ENCODE data around the gene PAK2. TPM values are rescaled to one million over a fixed set of nuclear protein-coding genes. Genes with fewer than 3 reads are reported as not detected.
"Not testable (repeated sequence)": the region's sequence is repeated elsewhere in the genome, so short reads cannot be mapped to it uniquely, and the experiment has no call there.

PAK2 gene
- total RNA-seq, 1 experiment from 2014 or later: 32.6 TPM

- no peaks in the 10 kb centered on the region for H3F3A ChIP-seq (ENCODE audit: low read length, unreplicated experiment)
- TF ChIP-seq EZH2 (IDR thresholded peaks at IDR 0.05; ENCODE audit: low read length, unreplicated experiment) (no peak), CTCF (conservative IDR thresholded peaks at IDR 0.05; ENCODE audit: low read depth, low read length) (no peak), EZH2phosphoT487 (IDR thresholded peaks at IDR 0.05; ENCODE audit: borderline replicate concordance, low read length) (no peak)
- peak overlapping the region; percentile 99 for H3K4me3 ChIP-seq (ENCODE audit: low read length)
- H3K9ac ChIP-seq (ENCODE audit: low read length): peak overlapping the region; percentile 95
- peaks cover 30% of the 10 kb centered on the region for H4K20me1 ChIP-seq (ENCODE audit: low read length)
- peak overlapping the region; percentile 77 for H2AFZ ChIP-seq (ENCODE audit: low read length)
- BruUV-seq (replicated peaks): TSS peak; percentile 93
- H3K4me2 ChIP-seq (ENCODE audit: low read length): peak overlapping the region; percentile 81
- POLR2A ChIA-PET (ENCODE audit: unreplicated experiment): interaction anchor here (0.6 to 0.7 kb wide), 6 partner anchors 29 to 716 kb away, joined by 3 to 23 read pairs (median 8); partner anchors contain the start of genes CEP19 and PIGX
- no peaks in the 10 kb centered on the region for H3K36me3 ChIP-seq (ENCODE audit: low read depth, low read length)
- H3K79me2 ChIP-seq (ENCODE audit: low read length): peaks cover 60% of the 10 kb centered on the region
- no peaks in the 10 kb centered on the region for H3K9me3 ChIP-seq (ENCODE audit: low read length)
- CTCF ChIA-PET: interaction anchor here (0.6 kb wide), 1 partner anchor 54 kb away, joined by 11 read pairs; no protein-coding TSS in a partner anchor
- DNase-seq (peak; percentile 68), ATAC-seq (peak; percentile 20)
- no peaks in the 10 kb centered on the region for H3K9me2 ChIP-seq (replicated peaks; ENCODE audit: low read length)
- H3K27me3 ChIP-seq (ENCODE audit: low read length): no peaks in the 10 kb centered on the region
- peak overlapping the region; percentile 78 for H3K27ac ChIP-seq (ENCODE audit: low read length)
- peaks cover 13% of the 10 kb centered on the region for H3K4me1 ChIP-seq (ENCODE audit: insufficient read depth, low read length)
- intact Hi-C loops (cut with micrococcal nuclease): loop anchor here (1.0 to 10.0 kb wide), 5 partner anchors 14 to 194 kb away; partner anchors contain the start of genes CEP19 and PIGX
These were observed 1.0 kb downstream of the PAK2 start for GRCh38 chr3:196740481-196741248.

GRCh38 chr3:196741249-196741889, 1.7 kb downstream of the PAK2 start:
- no peak for ATAC-seq
- H3F3A ChIP-seq (ENCODE audit: low read length, unreplicated experiment): no peaks in the 10 kb centered on the region
- H3K4me2 ChIP-seq (ENCODE audit: low read length): peak overlapping the region; percentile 81
- ChIA-PET POLR2A (ENCODE audit: unreplicated experiment) (interaction anchor here (0.6 kb wide), 1 partner anchor 126 kb away, joined by 15 read pairs; no protein-coding TSS in a partner anchor), CTCF (no interaction called here)
- H2AFZ ChIP-seq (ENCODE audit: low read length): no peak overlapping the region
- no peaks in the 10 kb centered on the region for H3K36me3 ChIP-seq (ENCODE audit: low read depth, low read length)
- intact Hi-C loops (cut with micrococcal nuclease): loop anchor here (1.0 to 10.0 kb wide), 4 partner anchors 15 to 193 kb away; partner anchors contain the start of genes CEP19 and PIGX
- no peaks in the 10 kb centered on the region for H3K9me2 ChIP-seq (replicated peaks; ENCODE audit: low read length)
- no peaks in the 10 kb centered on the region for H3K9me3 ChIP-seq (ENCODE audit: low read length)
- peaks cover 67% of the 10 kb centered on the region for H3K79me2 ChIP-seq (ENCODE audit: low read length)
- H3K4me3 ChIP-seq (ENCODE audit: low read length): peak overlapping the region; percentile 99
- TF ChIP-seq EZH2phosphoT487 (IDR thresholded peaks at IDR 0.05; ENCODE audit: borderline replicate concordance, low read length): no peak
- TF ChIP-seq CTCF (conservative IDR thresholded peaks at IDR 0.05; ENCODE audit: low read depth, low read length): no peak
- TF ChIP-seq EZH2 (IDR thresholded peaks at IDR 0.05; ENCODE audit: low read length, unreplicated experiment): no peak
- peaks cover 30% of the 10 kb centered on the region for H4K20me1 ChIP-seq (ENCODE audit: low read length)
- H3K27me3 ChIP-seq (ENCODE audit: low read length): no peaks in the 10 kb centered on the region
- peak overlapping the region; percentile 95 for H3K9ac ChIP-seq (ENCODE audit: low read length)
- peaks cover 8% of the 10 kb centered on the region for H3K4me1 ChIP-seq (ENCODE audit: insufficient read depth, low read length)
- TSS peak; percentile 61 for BruUV-seq (replicated peaks)
- peak; percentile 13 for DNase-seq
- H3K27ac ChIP-seq (ENCODE audit: low read length): peak overlapping the region; percentile 78; the same call in 1 of the 2 replicates

- CTCF ChIA-PET; ATAC-seq; H2AFZ ChIP-seq (ENCODE audit: low read length); H3F3A ChIP-seq (ENCODE audit: low read length, unreplicated experiment); H3K27ac ChIP-seq (ENCODE audit: low read length); H3K9me2 ChIP-seq (replicated peaks; ENCODE audit: low read length); H3K36me3 ChIP-seq (ENCODE audit: low read depth, low read length); H3K9ac ChIP-seq (ENCODE audit: low read length); DNase-seq; BruUV-seq (replicated peaks); H3K27me3 ChIP-seq (ENCODE audit: low read length); H3K9me3 ChIP-seq (ENCODE audit: low read length); H3K4me1 ChIP-seq (ENCODE audit: insufficient read depth, low read length); H3K4me3 ChIP-seq (ENCODE audit: low read length); POLR2A ChIA-PET (ENCODE audit: unreplicated experiment); H3K4me2 ChIP-seq (ENCODE audit: low read length): not testable (repeated sequence)
- intact Hi-C loops (cut with micrococcal nuclease): loop anchor here (10.0 kb wide), 1 partner anchor 191 kb away; no protein-coding TSS in a partner anchor
- H4K20me1 ChIP-seq (ENCODE audit: low read length): peaks cover 42% of the 10 kb centered on the region
- H3K79me2 ChIP-seq (ENCODE audit: low read length): peaks cover 89% of the 10 kb centered on the region
These were observed 3.9 kb downstream of the PAK2 start for GRCh38 chr3:196743569-196743968.
